ENCODE results near the gene OR5H1. TPM values are rescaled to one million over a fixed set of nuclear protein-coding genes. Genes with fewer than 3 reads are reported as not detected.
"Not testable (repeated sequence)": the region's sequence is repeated elsewhere in the genome, so short reads cannot be mapped to it uniquely, and the experiment has no call there.

The OR5H1 gene
- total and polyA plus RNA-seq, 4 donors, result not detected

DNA sequence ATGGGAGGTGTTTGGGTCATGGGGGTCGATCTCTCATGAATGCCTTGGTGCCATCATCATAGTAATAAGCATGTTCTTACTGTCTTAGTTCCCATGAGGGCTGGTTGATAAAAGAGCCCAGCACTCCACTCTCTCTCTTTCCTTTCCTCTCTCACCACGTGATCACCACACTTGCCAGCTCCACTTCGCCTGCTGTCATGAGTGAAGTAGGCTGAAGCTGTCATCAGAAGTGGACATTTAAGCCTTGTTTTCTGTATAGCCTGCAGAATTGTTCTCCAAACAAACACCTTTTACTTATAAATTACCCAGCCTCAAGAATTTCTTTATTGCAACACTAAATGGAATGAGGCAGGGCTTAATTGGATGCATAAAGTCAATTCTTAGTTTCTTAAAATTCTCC, 6.1 kb downstream of the OR5H1 start:
- no peaks in the 10 kb centered on the region for H3K36me3 ChIP-seq (ENCODE audit: control insufficient read depth in 1 of 2, insufficient read depth in 2 of 2, low read length in 1 of 2)
- intact Hi-C loops (cut with DNase I), result no loop called here
- ATAC-seq (ENCODE audit: low FRiP score) (no peak), DNase-seq (no peak)
- no peaks in the 10 kb centered on the region for H3K27me3 ChIP-seq (ENCODE audit: control insufficient read depth in 1 of 2, insufficient read depth in 2 of 2, low read length in 1 of 2)
- H3K9me3 ChIP-seq (ENCODE audit: control insufficient read depth, low read length), result no peaks in the 10 kb centered on the region
- no peak overlapping the region for H3K27ac ChIP-seq (ENCODE audit: low read depth in 1 of 2, low read length in 2 of 2)
- no peaks in the 10 kb centered on the region for H3K4me1 ChIP-seq (ENCODE audit: control insufficient read depth in 1 of 2, insufficient read depth in 2 of 2, low read length in 2 of 2)
- H3K4me3 ChIP-seq (ENCODE audit: low read length in 2 of 2), result no peak overlapping the region
- WGBS, 2 donors, result 52 to 57% methylated on average over 3 of the region's 3 CpGs

GRCh38 chr3:98137826-98138557, 7.5 kb downstream of the OR5H1 start:
- H3K27ac ChIP-seq (ENCODE audit: low read depth in 1 of 2, low read length in 2 of 2); DNase-seq; H3K4me3 ChIP-seq (ENCODE audit: low read length in 2 of 2); H3K36me3 ChIP-seq (ENCODE audit: control insufficient read depth in 1 of 2, insufficient read depth in 2 of 2, low read length in 1 of 2); intact Hi-C loops (cut with DNase I); H3K9me3 ChIP-seq (ENCODE audit: control insufficient read depth, low read length); H3K4me1 ChIP-seq (ENCODE audit: control insufficient read depth in 1 of 2, insufficient read depth in 2 of 2, low read length in 2 of 2); H3K27me3 ChIP-seq (ENCODE audit: control insufficient read depth in 1 of 2, insufficient read depth in 2 of 2, low read length in 1 of 2); ATAC-seq (ENCODE audit: low FRiP score): not testable (repeated sequence)
- WGBS, 2 donors, result 77 to 89% methylated on average over 23 of the region's 23 CpGs

- no peak overlapping the region for H3K4me3 ChIP-seq (ENCODE audit: low read length in 2 of 2)
- H3K9me3 ChIP-seq (ENCODE audit: control insufficient read depth, low read length), result no peaks in the 10 kb centered on the region
- intact Hi-C loops (cut with DNase I), result no loop called here
- H3K27ac ChIP-seq (ENCODE audit: low read depth in 1 of 2, low read length in 2 of 2), result no peak overlapping the region
- DNase-seq (no peak), ATAC-seq (ENCODE audit: low FRiP score) (no peak)
- H3K27me3 ChIP-seq (ENCODE audit: control insufficient read depth in 1 of 2, insufficient read depth in 2 of 2, low read length in 1 of 2), result no peaks in the 10 kb centered on the region
- no peaks in the 10 kb centered on the region for H3K36me3 ChIP-seq (ENCODE audit: control insufficient read depth in 1 of 2, insufficient read depth in 2 of 2, low read length in 1 of 2)
- H3K4me1 ChIP-seq (ENCODE audit: control insufficient read depth in 1 of 2, insufficient read depth in 2 of 2, low read length in 2 of 2), result no peaks in the 10 kb centered on the region
Measured at GRCh38 chr3:98140531-98140930, 10.0 kb downstream of the OR5H1 start.

DNA sequence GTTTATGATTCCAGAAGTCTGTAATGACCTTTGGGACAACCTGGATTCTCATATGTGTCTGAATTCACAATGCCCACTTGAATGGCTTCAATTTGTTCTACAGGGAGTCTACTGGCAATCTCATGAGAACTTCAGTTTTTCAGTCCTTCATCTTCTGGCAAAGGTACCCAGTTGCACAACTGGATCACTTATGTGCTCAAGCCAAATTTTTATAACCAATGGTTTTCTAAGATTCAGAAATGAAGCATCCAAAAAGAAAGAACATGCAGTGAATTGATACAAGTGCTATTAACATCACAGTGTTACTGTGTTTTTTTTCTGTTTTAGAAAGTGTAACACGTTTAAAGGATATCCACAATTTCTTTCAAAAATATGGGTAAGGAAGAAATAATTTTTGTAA, 16.7 kb downstream of the OR5H1 start, which contains the start of gene OR5H14:
TSS of gene OR5H14 (plus strand) at position 301 of the 400 bp plus-strand sequence. CDS start 1,907 bp downstream, outside the sequence.
- H3K27me3 ChIP-seq (ENCODE audit: control insufficient read depth in 1 of 2, insufficient read depth in 2 of 2, low read length in 1 of 2), result no peaks in the 10 kb centered on the region
- no peaks in the 10 kb centered on the region for H3K9me3 ChIP-seq (ENCODE audit: control insufficient read depth, low read length)
- H3K27ac ChIP-seq (ENCODE audit: low read depth in 1 of 2, low read length in 2 of 2), result no peak within 1 kb of the TSS
- DNase-seq (no peak), ATAC-seq (ENCODE audit: low FRiP score) (no peak)
- H3K36me3 ChIP-seq (ENCODE audit: control insufficient read depth in 1 of 2, insufficient read depth in 2 of 2, low read length in 1 of 2), result no peaks in the 10 kb centered on the region
- intact Hi-C loops (cut with DNase I), result no loop called here
- no peak within 1 kb of the TSS for H3K4me3 ChIP-seq (ENCODE audit: low read length in 2 of 2)
- WGBS, 2 donors, result 72 to 76% methylated on average over 1 of the region's 1 CpG
- no peaks in the 10 kb centered on the region for H3K4me1 ChIP-seq (ENCODE audit: control insufficient read depth in 1 of 2, insufficient read depth in 2 of 2, low read length in 2 of 2)

- intact Hi-C loops (cut with DNase I), result no loop called here
Measured at GRCh38 chr3:98148751-98149150, 18.2 kb downstream of the OR5H1 start.

DNA sequence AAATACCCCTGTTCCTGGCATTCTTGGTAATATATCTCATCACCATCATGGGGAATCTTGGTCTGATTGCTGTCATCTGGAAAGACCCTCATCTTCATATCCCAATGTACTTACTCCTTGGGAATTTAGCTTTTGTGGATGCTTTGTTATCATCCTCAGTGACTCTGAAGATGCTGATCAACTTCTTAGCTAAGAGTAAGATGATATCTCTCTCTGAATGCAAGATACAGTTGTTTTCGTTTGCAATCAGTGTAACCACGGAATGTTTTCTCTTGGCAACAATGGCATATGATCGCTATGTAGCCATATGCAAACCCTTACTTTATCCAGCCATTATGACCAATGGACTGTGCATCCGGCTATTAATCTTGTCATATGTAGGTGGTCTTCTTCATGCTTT, 18.9 kb downstream of the OR5H1 start:
- not testable (repeated sequence) for ATAC-seq (ENCODE audit: low FRiP score); H3K4me3 ChIP-seq (ENCODE audit: low read length in 2 of 2)
- 73 to 80% methylated on average over 4 of the region's 4 CpGs for WGBS, 2 donors

More at GRCh38 chr3:98148751-98149150, 18.2 kb downstream of the OR5H1 start:
- Histone ChIP-seq H3K27me3 (ENCODE audit: control insufficient read depth in 1 of 2, insufficient read depth in 2 of 2, low read length in 1 of 2) (no peaks in the 10 kb centered on the region), H3K4me1 (ENCODE audit: control insufficient read depth in 1 of 2, insufficient read depth in 2 of 2, low read length in 2 of 2) (no peaks in the 10 kb centered on the region), H3K36me3 (ENCODE audit: control insufficient read depth in 1 of 2, insufficient read depth in 2 of 2, low read length in 1 of 2) (no peaks in the 10 kb centered on the region), H3K27ac (ENCODE audit: low read depth in 1 of 2, low read length in 2 of 2) (no peak overlapping the region), H3K4me3 (ENCODE audit: low read length in 2 of 2) (no peak overlapping the region), H3K9me3 (ENCODE audit: control insufficient read depth, low read length) (peaks cover 1% of the 10 kb centered on the region)
- no peak for DNase-seq
- no peak for ATAC-seq (ENCODE audit: low FRiP score)
- WGBS, 2 donors, result 62 to 65% methylated on average over 3 of the region's 3 CpGs

DNA sequence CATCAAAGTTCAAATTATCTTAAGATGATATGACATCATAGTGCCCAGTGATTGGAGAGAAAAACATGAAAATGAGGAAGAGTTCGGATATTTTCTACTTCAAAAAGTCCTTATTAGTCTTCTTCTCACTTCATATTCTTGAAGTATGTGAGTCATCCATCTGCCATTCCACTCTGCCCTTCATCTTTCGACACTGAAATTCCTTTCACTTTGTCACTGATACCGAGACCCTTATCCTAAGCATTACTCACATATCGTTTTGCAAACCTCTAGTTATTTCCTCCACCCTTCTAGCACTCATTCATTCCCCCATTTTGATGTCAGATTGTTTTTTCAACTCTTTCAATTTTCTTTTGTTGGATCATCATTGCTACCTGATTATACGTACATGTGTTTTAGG, 20.7 kb downstream of the OR5H1 start:
- intact Hi-C loops (cut with DNase I), result no loop called here
- DNase-seq, result no peak
- 46 to 62% methylated on average over 5 of the region's 5 CpGs for WGBS, 2 donors

More for the DNA sequence above, 18.9 kb downstream of the OR5H1 start:
- H3K9me3 ChIP-seq (ENCODE audit: control insufficient read depth, low read length); DNase-seq; intact Hi-C loops (cut with DNase I); H3K4me1 ChIP-seq (ENCODE audit: control insufficient read depth in 1 of 2, insufficient read depth in 2 of 2, low read length in 2 of 2); H3K27me3 ChIP-seq (ENCODE audit: control insufficient read depth in 1 of 2, insufficient read depth in 2 of 2, low read length in 1 of 2); H3K36me3 ChIP-seq (ENCODE audit: control insufficient read depth in 1 of 2, insufficient read depth in 2 of 2, low read length in 1 of 2); H3K27ac ChIP-seq (ENCODE audit: low read depth in 1 of 2, low read length in 2 of 2): not testable (repeated sequence)

GRCh38 chr3:98166396-98166795, 35.9 kb downstream of the OR5H1 start, which contains the start of gene OR5H15:
Gene OR5H15, plus strand, starts transcription at chr3:98166696. Its CDS starts 2,004 bp downstream, at chr3:98168700.
- no peaks in the 10 kb centered on the region for H3K36me3 ChIP-seq (ENCODE audit: control insufficient read depth in 1 of 2, insufficient read depth in 2 of 2, low read length in 1 of 2)
- intact Hi-C loops (cut with DNase I), result no loop called here
- ATAC-seq (ENCODE audit: low FRiP score) (no peak), DNase-seq (no peak)
- H3K27ac ChIP-seq (ENCODE audit: low read depth in 1 of 2, low read length in 2 of 2), result no peak within 1 kb of the TSS
- peaks cover 1% of the 10 kb centered on the region for H3K9me3 ChIP-seq (ENCODE audit: control insufficient read depth, low read length)
- WGBS, 2 donors, result 91 to 92% methylated on average over 3 of the region's 3 CpGs
- H3K27me3 ChIP-seq (ENCODE audit: control insufficient read depth in 1 of 2, insufficient read depth in 2 of 2, low read length in 1 of 2), result no peaks in the 10 kb centered on the region
- no peak within 1 kb of the TSS for H3K4me3 ChIP-seq (ENCODE audit: low read length in 2 of 2)
- H3K4me1 ChIP-seq (ENCODE audit: control insufficient read depth in 1 of 2, insufficient read depth in 2 of 2, low read length in 2 of 2), result no peaks in the 10 kb centered on the region

More for the DNA sequence above, 20.7 kb downstream of the OR5H1 start:
- no peak for ATAC-seq (ENCODE audit: low FRiP score)
- Histone ChIP-seq H3K36me3 (ENCODE audit: control insufficient read depth in 1 of 2, insufficient read depth in 2 of 2, low read length in 1 of 2) (no peaks in the 10 kb centered on the region), H3K27ac (ENCODE audit: low read depth in 1 of 2, low read length in 2 of 2) (no peak overlapping the region), H3K4me3 (ENCODE audit: low read length in 2 of 2) (no peak overlapping the region), H3K4me1 (ENCODE audit: control insufficient read depth in 1 of 2, insufficient read depth in 2 of 2, low read length in 2 of 2) (no peaks in the 10 kb centered on the region), H3K27me3 (ENCODE audit: control insufficient read depth in 1 of 2, insufficient read depth in 2 of 2, low read length in 1 of 2) (no peaks in the 10 kb centered on the region), H3K9me3 (ENCODE audit: control insufficient read depth, low read length) (peaks cover 1% of the 10 kb centered on the region)

DNA sequence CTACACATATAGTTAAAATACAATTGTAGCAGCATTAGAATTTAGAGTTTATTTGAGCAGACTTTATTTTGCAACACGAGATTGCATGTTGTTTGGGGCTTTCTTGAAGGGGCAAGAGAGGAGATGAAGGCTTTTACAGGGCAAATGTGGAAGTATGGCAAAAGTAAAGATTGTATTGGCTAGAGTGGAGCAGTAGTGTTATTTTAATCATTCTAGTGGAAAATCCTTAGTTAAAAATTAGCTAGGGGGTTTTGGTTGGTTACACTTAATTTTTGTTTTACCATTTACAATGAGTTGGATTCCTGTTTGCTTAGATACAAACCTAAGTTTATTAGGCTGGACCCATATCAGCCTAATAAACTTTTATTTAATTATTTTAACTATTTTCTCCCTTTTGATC, 40.5 kb downstream of the OR5H1 start:
- Histone ChIP-seq H3K36me3 (ENCODE audit: control insufficient read depth in 1 of 2, insufficient read depth in 2 of 2, low read length in 1 of 2) (no peaks in the 10 kb centered on the region), H3K27me3 (ENCODE audit: control insufficient read depth in 1 of 2, insufficient read depth in 2 of 2, low read length in 1 of 2) (no peaks in the 10 kb centered on the region), H3K9me3 (ENCODE audit: control insufficient read depth, low read length) (no peaks in the 10 kb centered on the region), H3K4me3 (ENCODE audit: low read length in 2 of 2) (no peak overlapping the region), H3K4me1 (ENCODE audit: control insufficient read depth in 1 of 2, insufficient read depth in 2 of 2, low read length in 2 of 2) (no peaks in the 10 kb centered on the region), H3K27ac (ENCODE audit: low read depth in 1 of 2, low read length in 2 of 2) (no peak overlapping the region)
- DNase-seq (no peak), ATAC-seq (ENCODE audit: low FRiP score) (no peak)
- WGBS, 2 donors, result 51 to 53% methylated on average over 1 of the region's 1 CpG
- intact Hi-C loops (cut with DNase I), result no loop called here
